ENCODE measurements around the gene CLSTN2.

DNA sequence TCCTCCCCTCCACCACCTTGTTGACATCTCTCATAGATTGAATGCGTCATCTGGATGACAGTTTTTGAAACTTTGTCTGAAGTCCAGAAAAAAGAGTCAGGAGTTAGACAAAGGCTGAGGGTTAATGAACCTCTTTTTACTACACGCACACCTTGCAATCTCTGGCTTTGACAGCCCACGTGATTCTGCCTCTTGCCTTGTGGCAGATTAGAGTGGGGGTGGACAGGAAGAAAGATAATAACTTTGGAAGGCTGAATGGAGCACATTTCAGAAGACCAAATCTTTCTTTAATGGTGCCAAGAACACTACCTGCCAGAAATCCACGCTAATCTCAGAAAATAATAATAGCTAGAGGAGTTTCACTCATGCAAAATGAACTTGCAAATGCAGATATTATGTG is 415.0 kb downstream of the CLSTN2 start:
- TF ChIP-seq POLR2AphosphoS5 (IDR thresholded peaks at IDR 0.05; ENCODE audit: low read depth, low read length) (no peak), TAF1 (IDR thresholded peaks at IDR 0.05; ENCODE audit: low read depth, low read length) (no peak)
